Measurements from ENCODE around the gene ETV6.

GRCh38 chr12:11812586-11813437 lies 163.3 kb downstream of the ETV6 start:
- TF ChIP-seq REST (IDR thresholded peaks at IDR 0.05; ENCODE audit: insufficient read depth in 1 of 2, low read depth in 2 of 2, low read length in 2 of 2) (no peak), SIN3A (IDR thresholded peaks at IDR 0.05; ENCODE audit: borderline replicate concordance, insufficient read depth, low read length) (no peak)
